ENCODE results near the gene CRYBA4. TPM values are rescaled to one million over a fixed set of nuclear protein-coding genes. Genes with fewer than 3 reads are reported as not detected.

Gene CRYBA4
- total and polyA plus RNA-seq, 11 donors = not detected

DNA sequence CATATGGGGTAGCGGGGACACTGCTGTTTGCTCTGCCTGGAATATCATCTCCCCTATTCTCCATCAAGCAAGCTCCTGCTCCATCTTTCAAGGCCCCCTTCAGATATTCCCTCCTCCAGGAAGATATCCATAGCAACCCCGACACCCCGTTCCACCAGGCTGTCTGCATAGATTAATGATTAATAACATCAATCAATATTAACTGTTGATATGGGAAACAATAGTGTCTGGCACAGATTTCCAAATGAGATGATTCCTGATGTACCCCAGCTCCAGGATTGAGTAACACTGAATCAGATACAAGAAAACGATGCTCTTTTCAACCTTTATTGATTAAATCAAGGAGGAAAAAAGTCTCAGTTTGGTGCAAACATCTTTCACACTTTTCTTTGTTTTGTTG, 24.3 kb upstream of the CRYBA4 start:
- DNase-seq = no peak
- WGBS, 4 donors = 89 to 92% (median 90%) methylated on average over 4 of the region's 4 CpGs

DNA sequence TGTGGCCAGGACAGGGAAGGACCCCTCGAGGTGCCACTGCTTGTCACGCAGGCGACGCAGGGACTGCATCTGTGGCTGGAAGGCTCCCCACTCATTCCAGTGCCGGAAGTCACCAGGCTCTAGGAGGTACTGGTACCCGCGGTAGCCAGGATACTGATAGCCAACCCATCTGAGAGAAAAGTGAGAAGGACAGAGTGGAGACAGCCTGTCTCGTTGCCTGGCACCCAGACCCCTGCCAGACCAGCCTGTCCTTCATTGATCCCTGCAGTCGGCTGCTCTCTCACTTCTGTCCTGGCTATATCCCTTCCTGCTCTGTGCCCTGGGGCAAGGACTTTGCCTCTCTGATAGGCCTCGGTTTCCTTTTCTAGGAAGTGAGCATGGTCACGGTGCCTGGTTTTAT, 22.3 kb upstream of the CRYBA4 start:
- intact Hi-C loops (cut with DNase I) = no loop called here

More for the DNA sequence above, 24.3 kb upstream of the CRYBA4 start:
- ATAC-seq = no peak
- Histone ChIP-seq H3K36me3 (no peaks in the 10 kb centered on the region), H3K9me3 (no peaks in the 10 kb centered on the region), H3K4me3 (no peak overlapping the region), H3K4me1 (peaks cover 0 to 17% (median 0%) of the 10 kb centered on the region in 12 donors), H3K27me3 (no peaks in the 10 kb centered on the region), H3K27ac (no peak overlapping the region)
- intact Hi-C loops (cut with DNase I) = no loop called here
- TF ChIP-seq, protein P1, sequence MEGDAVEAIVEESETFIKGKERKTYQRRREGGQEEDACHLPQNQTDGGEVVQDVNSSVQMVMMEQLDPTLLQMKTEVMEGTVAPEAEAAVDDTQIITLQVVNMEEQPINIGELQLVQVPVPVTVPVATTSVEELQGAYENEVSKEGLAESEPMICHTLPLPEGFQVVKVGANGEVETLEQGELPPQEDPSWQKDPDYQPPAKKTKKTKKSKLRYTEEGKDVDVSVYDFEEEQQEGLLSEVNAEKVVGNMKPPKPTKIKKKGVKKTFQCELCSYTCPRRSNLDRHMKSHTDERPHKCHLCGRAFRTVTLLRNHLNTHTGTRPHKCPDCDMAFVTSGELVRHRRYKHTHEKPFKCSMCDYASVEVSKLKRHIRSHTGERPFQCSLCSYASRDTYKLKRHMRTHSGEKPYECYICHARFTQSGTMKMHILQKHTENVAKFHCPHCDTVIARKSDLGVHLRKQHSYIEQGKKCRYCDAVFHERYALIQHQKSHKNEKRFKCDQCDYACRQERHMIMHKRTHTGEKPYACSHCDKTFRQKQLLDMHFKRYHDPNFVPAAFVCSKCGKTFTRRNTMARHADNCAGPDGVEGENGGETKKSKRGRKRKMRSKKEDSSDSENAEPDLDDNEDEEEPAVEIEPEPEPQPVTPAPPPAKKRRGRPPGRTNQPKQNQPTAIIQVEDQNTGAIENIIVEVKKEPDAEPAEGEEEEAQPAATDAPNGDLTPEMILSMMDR (IDR thresholded peaks at IDR 0.05) = no peak
- TF ChIP-seq POLR2A (IDR thresholded peaks at IDR 0.05) = no peak

GRCh38 chr22:26601726-26602125, 20.0 kb upstream of the CRYBA4 start:
- no peak for TF ChIP-seq POLR2A (IDR thresholded peaks at IDR 0.05)
- TF ChIP-seq, protein P1 (IDR thresholded peaks at IDR 0.05) = no peak
- Histone ChIP-seq H3K9me3 (no peaks in the 10 kb centered on the region), H3K27me3 (no peaks in the 10 kb centered on the region), H3K27ac (no peak overlapping the region), H3K4me3 (no peak overlapping the region), H3K36me3 (no peaks in the 10 kb centered on the region), H3K4me1 (no peaks in the 10 kb centered on the region)
- no peak for ATAC-seq
- DNase-seq = no peak
- 85 to 91% (median 90%) methylated on average over 10 to 12 of the region's 12 CpGs for WGBS, 4 donors
- intact Hi-C loops (cut with DNase I) = no loop called here

More for the DNA sequence above, 22.3 kb upstream of the CRYBA4 start:
- TF ChIP-seq POLR2A (IDR thresholded peaks at IDR 0.05) = no peak
- TF ChIP-seq, protein P1 (IDR thresholded peaks at IDR 0.05) = no peak
- Histone ChIP-seq H3K36me3 (no peaks in the 10 kb centered on the region), H3K9me3 (no peaks in the 10 kb centered on the region), H3K4me3 (no peak overlapping the region), H3K27ac (no peak overlapping the region), H3K27me3 (no peaks in the 10 kb centered on the region), H3K4me1 (no peaks in the 10 kb centered on the region)
- 75 to 81% (median 78%) methylated on average over 10 to 11 of the region's 11 CpGs for WGBS, 4 donors
- no peak for ATAC-seq
- no peak for DNase-seq

DNA sequence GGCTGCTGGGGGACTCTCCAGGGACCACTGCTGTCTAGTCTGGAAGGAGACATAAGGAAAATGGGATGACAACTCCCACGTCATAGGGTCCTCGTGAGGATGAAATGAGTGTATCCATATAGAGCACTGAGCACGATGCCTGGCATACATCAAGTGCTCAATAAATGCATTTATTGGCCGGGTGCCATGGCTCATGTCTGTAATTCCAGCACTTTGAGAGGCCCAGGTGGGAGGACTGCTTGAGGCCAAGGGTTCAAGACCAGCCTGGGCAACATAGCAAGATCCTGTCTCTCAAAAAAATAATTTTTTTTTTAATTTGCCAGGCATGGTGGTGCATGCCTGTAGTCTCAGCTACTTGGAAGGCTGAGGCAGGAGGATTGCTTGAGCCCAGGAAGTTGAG, 19.6 kb upstream of the CRYBA4 start:
- no peaks in the 10 kb centered on the region for H3K36me3 ChIP-seq
- no peak overlapping the region for H3K4me3 ChIP-seq
- H3K9me3 ChIP-seq = no peaks in the 10 kb centered on the region
- no peak for TF ChIP-seq POLR2A (IDR thresholded peaks at IDR 0.05)
- TF ChIP-seq, protein P1 (IDR thresholded peaks at IDR 0.05) = no peak
- H3K27me3 ChIP-seq = no peaks in the 10 kb centered on the region
- 68 to 85% (median 76%) methylated on average over 4 of the region's 4 CpGs for WGBS, 4 donors
- no peak overlapping the region for H3K27ac ChIP-seq
- no peaks in the 10 kb centered on the region for H3K4me1 ChIP-seq
- DNase-seq = no peak
- ATAC-seq = no peak
- intact Hi-C loops (cut with DNase I) = no loop called here
